ENCODE measurements around the gene DUSP8. TPM values are rescaled to one million over a fixed set of nuclear protein-coding genes. Genes with fewer than 3 reads are reported as not detected.

Gene DUSP8
- total RNA-seq, 2 donors from 2014 or later: 21.8 to 33.9 TPM

GRCh38 chr11:1534171-1534570, 37.9 kb downstream of the DUSP8 start:
- peaks cover 7% of the 10 kb centered on the region for H3K4me1 ChIP-seq

GRCh38 chr11:1533342-1533725, 38.7 kb downstream of the DUSP8 start:
- H3K4me1 ChIP-seq: peaks cover 7% of the 10 kb centered on the region
- no peak overlapping the region for H3K4me3 ChIP-seq
- intact Hi-C loops (cut with DNase I): no loop called here
- TF ChIP-seq, protein P1, sequence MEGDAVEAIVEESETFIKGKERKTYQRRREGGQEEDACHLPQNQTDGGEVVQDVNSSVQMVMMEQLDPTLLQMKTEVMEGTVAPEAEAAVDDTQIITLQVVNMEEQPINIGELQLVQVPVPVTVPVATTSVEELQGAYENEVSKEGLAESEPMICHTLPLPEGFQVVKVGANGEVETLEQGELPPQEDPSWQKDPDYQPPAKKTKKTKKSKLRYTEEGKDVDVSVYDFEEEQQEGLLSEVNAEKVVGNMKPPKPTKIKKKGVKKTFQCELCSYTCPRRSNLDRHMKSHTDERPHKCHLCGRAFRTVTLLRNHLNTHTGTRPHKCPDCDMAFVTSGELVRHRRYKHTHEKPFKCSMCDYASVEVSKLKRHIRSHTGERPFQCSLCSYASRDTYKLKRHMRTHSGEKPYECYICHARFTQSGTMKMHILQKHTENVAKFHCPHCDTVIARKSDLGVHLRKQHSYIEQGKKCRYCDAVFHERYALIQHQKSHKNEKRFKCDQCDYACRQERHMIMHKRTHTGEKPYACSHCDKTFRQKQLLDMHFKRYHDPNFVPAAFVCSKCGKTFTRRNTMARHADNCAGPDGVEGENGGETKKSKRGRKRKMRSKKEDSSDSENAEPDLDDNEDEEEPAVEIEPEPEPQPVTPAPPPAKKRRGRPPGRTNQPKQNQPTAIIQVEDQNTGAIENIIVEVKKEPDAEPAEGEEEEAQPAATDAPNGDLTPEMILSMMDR (IDR thresholded peaks at IDR 0.05): no peak
- H3K27ac ChIP-seq: no peak overlapping the region
- no peak overlapping the region for H3K9ac ChIP-seq (ENCODE audit: low read depth in 2 of 2, low read length in 2 of 2)
- no peaks in the 10 kb centered on the region for H3K27me3 ChIP-seq
- DNase-seq: no peak
- no peaks in the 10 kb centered on the region for H3K9me3 ChIP-seq
- H3K36me3 ChIP-seq: no peaks in the 10 kb centered on the region

More at GRCh38 chr11:1534171-1534570, 37.9 kb downstream of the DUSP8 start:
- DNase-seq: no peak
- Histone ChIP-seq H3K36me3 (no peaks in the 10 kb centered on the region), H3K9ac (ENCODE audit: low read depth in 2 of 2, low read length in 2 of 2) (no peak overlapping the region), H3K4me3 (no peak overlapping the region), H3K9me3 (no peaks in the 10 kb centered on the region), H3K27me3 (no peaks in the 10 kb centered on the region), H3K27ac (no peak overlapping the region)
- TF ChIP-seq, protein P1 (IDR thresholded peaks at IDR 0.05): no peak
- intact Hi-C loops (cut with DNase I): no loop called here

DNA sequence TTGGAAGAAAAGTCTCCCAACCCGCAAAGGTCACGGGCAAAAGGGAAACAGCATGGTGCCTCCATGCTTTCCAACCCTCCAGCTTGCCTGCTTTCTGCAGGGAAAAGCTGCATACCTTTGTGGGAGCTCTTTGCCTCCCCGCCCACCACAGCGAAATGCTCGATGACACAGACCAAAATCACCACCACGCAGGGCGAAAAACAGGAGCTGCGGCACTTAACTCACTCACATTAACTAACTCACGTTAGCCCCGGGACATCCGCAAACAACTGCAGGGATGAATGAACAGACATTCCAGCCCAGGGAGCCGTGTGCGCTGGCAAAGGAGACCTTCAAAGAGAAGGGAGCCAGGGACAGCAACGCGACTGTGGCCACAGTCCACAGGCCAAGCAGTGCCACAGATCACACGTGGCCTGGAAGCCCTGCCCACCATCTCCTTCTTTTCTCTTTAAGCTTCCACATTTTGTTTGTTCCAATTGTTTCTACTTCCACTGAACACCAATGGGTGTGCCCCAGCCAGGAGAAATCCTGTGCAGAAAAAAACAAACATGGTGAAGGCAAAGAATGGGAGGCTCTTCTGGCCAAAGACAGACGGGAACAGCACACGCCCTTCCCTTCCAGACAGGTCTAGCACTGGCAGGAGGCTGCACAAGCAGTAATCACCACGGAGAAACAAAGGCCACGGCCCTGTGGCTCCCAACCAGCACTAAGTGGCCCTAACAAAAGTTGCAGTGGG, 39.3 kb downstream of the DUSP8 start:
- Histone ChIP-seq H3K9ac (ENCODE audit: low read depth in 2 of 2, low read length in 2 of 2) (no peak overlapping the region), H3K27me3 (no peaks in the 10 kb centered on the region), H3K4me3 (no peak overlapping the region), H3K27ac (no peak overlapping the region), H3K9me3 (no peaks in the 10 kb centered on the region), H3K36me3 (no peaks in the 10 kb centered on the region), H3K4me1 (peaks cover 7% of the 10 kb centered on the region)
- intact Hi-C loops (cut with DNase I): no loop called here
- DNase-seq: no peak
- TF ChIP-seq, protein P1 (IDR thresholded peaks at IDR 0.05): no peak

- Histone ChIP-seq H3K4me1 (peaks cover 7% of the 10 kb centered on the region), H3K9ac (ENCODE audit: low read depth in 2 of 2, low read length in 2 of 2) (no peak overlapping the region), H3K27ac (no peak overlapping the region), H3K27me3 (no peaks in the 10 kb centered on the region), H3K9me3 (no peaks in the 10 kb centered on the region), H3K36me3 (no peaks in the 10 kb centered on the region), H3K4me3 (no peak overlapping the region)
- TF ChIP-seq, protein P1 (IDR thresholded peaks at IDR 0.05): no peak
- intact Hi-C loops (cut with DNase I): no loop called here
- DNase-seq: no peak
Observed at GRCh38 chr11:1532014-1532586, 40.0 kb downstream of the DUSP8 start.

DNA sequence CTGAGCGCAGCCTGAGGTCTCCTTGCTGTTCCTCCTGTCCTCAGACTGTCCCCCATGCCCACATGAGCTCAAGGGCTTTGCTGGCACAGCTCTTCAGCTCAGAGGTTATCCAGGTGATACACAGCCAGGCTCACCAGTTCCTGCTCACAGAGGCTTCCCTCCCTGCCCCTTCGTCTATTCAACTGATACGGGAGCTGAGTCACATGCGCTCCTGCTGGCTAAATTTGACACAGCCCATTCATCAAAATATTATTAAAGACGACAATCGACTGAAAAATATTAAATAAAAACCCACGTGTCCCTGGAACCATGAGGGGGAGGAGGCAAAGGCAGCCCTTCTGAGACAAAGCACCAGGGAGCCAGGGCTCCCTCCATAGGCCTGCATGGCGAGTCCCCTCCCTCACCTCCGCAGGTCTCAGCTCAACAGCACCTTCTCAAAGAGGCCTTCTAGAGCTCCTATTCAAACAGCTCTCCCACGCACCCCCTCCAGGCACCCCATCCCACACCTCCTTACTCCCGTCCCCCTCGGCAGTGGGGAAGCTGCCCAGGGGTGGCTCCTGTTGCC, 40.5 kb downstream of the DUSP8 start:
- Histone ChIP-seq H3K4me1 (peaks cover 7% of the 10 kb centered on the region), H3K27ac (no peak overlapping the region), H3K9me3 (no peaks in the 10 kb centered on the region), H3K4me3 (no peak overlapping the region), H3K36me3 (no peaks in the 10 kb centered on the region), H3K27me3 (no peaks in the 10 kb centered on the region), H3K9ac (ENCODE audit: low read depth in 2 of 2, low read length in 2 of 2) (no peak overlapping the region)
- TF ChIP-seq, protein P1 (IDR thresholded peaks at IDR 0.05): no peak
- intact Hi-C loops (cut with DNase I): no loop called here
- DNase-seq: no peak

Data from colonic mucosa (tissue), 4 donors.